Vagina (tissue), 2 donors: Measurements from ENCODE around the gene STIM1.

ENCODE experiments used
- POLR2A ChIP-seq, 2 donors: fragments of 450-650 bp; IDR thresholded peaks; one replicate each; pipeline ENCODE4 v1.6.1; 2017; ENCODE audit warnings: antibody characterized with exemption in 2 of 2, mild to moderate bottlenecking in 2 of 2, moderate library complexity in 2 of 2
- POLR2AphosphoS5 ChIP-seq, 2 donors: sonication (generic); formaldehyde crosslinking; IDR thresholded peaks; one replicate each; pipeline ENCODE4 v1.9.0; 2017; ENCODE audit warnings: antibody characterized with exemption in 2 of 2, mild to moderate bottlenecking in 2 of 2, low read depth in 1 of 2; ENCODE audit not compliant: insufficient read depth in 1 of 2
- TF ChIP-seq, protein P1 (sequence below), 3 experiments: fragments of 450-650 bp in 2 of 3; fragments of 200-600 bp in 1 of 3; sonication (generic) in 1 of 3; IDR thresholded peaks; one replicate each; pipeline ENCODE4 v1.5.1; 2017 to 2019; ENCODE audit warnings: antibody characterized with exemption in 3 of 3, mild to moderate bottlenecking in 2 of 3, moderate library complexity in 2 of 3

GRCh38 chr11:4087551-4087950 is 232.1 kb downstream of the STIM1 start:
- TF ChIP-seq, protein P1, sequence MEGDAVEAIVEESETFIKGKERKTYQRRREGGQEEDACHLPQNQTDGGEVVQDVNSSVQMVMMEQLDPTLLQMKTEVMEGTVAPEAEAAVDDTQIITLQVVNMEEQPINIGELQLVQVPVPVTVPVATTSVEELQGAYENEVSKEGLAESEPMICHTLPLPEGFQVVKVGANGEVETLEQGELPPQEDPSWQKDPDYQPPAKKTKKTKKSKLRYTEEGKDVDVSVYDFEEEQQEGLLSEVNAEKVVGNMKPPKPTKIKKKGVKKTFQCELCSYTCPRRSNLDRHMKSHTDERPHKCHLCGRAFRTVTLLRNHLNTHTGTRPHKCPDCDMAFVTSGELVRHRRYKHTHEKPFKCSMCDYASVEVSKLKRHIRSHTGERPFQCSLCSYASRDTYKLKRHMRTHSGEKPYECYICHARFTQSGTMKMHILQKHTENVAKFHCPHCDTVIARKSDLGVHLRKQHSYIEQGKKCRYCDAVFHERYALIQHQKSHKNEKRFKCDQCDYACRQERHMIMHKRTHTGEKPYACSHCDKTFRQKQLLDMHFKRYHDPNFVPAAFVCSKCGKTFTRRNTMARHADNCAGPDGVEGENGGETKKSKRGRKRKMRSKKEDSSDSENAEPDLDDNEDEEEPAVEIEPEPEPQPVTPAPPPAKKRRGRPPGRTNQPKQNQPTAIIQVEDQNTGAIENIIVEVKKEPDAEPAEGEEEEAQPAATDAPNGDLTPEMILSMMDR (IDR thresholded peaks at IDR 0.05), result no peak
- TF ChIP-seq POLR2A (IDR thresholded peaks at IDR 0.05) (no peak), POLR2AphosphoS5 (IDR thresholded peaks at IDR 0.05; ENCODE audit: insufficient read depth in 1 of 2, low read depth in 1 of 2) (no peak)
